Measurements from ENCODE around the gene MAEA. TPM values are rescaled to one million over a fixed set of nuclear protein-coding genes. Genes with fewer than 3 reads are reported as not detected.

MAEA gene
- total and polyA plus RNA-seq, 10 of the 15 experiments (the other 5 are each of a cell fraction or from before 2014, with no cell fraction given), result 3.6 to 67.1 (median 54.6) TPM

DNA sequence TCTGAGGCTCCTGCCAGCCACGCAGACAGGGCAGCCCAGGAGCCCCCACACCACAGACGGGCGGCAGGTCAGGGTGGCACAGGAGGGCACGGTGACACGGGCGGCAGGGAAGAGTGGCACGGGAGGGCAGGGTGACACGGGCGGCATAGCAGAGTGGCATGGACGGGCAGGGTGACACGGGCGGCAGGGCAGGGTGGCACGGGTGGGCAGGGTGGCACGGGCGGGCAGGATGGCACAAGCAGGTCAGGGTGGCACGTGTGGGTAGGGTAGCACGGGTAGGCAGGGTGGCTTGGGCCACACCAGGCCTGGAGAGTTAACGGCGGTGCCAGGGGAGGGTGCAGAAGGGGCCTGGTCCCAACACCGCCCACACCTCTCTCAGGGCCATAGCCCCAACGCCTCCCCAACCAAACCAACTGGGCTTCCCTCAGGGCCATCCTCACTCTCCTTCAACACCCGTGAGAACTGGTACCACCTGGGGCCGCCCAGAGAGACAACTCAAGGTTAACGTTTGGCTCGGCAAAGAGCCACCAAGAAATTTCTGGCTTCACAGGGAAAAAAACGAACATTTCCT lies 44.1 kb upstream of the MAEA start:
- SMC1A ChIA-PET (ENCODE audit: uncharacterized antibody, unreplicated experiment), result interaction anchor here (1.3 to 1.9 kb wide), 2 partner anchors 26 to 78 kb away, joined by 3 to 5 read pairs; no protein-coding TSS in a partner anchor
- TF ChIP-seq TBL1XR1 (IDR thresholded peaks at IDR 0.05; ENCODE audit: low read depth, low read length) (no peak), HDAC6 (IDR thresholded peaks at IDR 0.05; ENCODE audit: unreplicated experiment) (no peak), YBX1 (IDR thresholded peaks at IDR 0.05) (no peak), TCF3 (IDR thresholded peaks at IDR 0.05; ENCODE audit: borderline replicate concordance, insufficient read depth, low read depth, low read length) (no peak)
- peak overlapping the region; percentile 98 for H3K4me2 ChIP-seq (ENCODE audit: control insufficient read depth, insufficient read depth)
- no peak for ATAC-seq
- peak overlapping the region; percentile 95; the same call in 1 of the 2 replicates for H3K27ac ChIP-seq (ENCODE audit: control insufficient read depth, insufficient read depth)
- no peak for FAIRE-seq
- H3K9ac ChIP-seq (ENCODE audit: control insufficient read depth, insufficient read depth, low read length), result no peak overlapping the region
- BruUV-seq (replicated peaks), result no TSS peak
- H3K9me3 ChIP-seq (replicated peaks; ENCODE audit: control insufficient read depth, insufficient read depth, low read length), result no peaks in the 10 kb centered on the region
- intact Hi-C loops (cut with micrococcal nuclease; ENCODE audit: unreplicated experiment), result loop anchor here (1.0 to 5.0 kb wide), 5 partner anchors 26 to 113 kb away; no protein-coding TSS in a partner anchor
- H3K4me3 ChIP-seq, result peak overlapping the region; percentile 80; the same call in 1 of the 2 replicates
- WGBS (ENCODE audit: insufficient coverage, insufficient replicate concordance, low lambda C conversion rate, missing lambda C conversion rate), result 89% methylated on average over 18 of the region's 26 CpGs
- peaks cover 4 to 15% of the 10 kb centered on the region in 2 experiments; a peak in 3 of 4 replicates for H3K36me3 ChIP-seq (ENCODE audit: control insufficient read depth in 2 of 2, insufficient read depth in 2 of 2, low read length in 1 of 2)
- POLR2A ChIA-PET, result no interaction called here
- no peaks in the 10 kb centered on the region for H3K27me3 ChIP-seq (replicated peaks in 1 of 2; ENCODE audit: control insufficient read depth in 2 of 2, insufficient read depth in 2 of 2, low read length in 1 of 2)
- in situ Hi-C loops (cut with MboI), result no loop called here
- H3K4me1 ChIP-seq (ENCODE audit: control insufficient read depth, insufficient read depth, low read length), result peaks cover 21% of the 10 kb centered on the region
- no peak for DNase-seq (ENCODE audit: low read depth, low spot score)
- H4K20me1 ChIP-seq (ENCODE audit: control insufficient read depth, insufficient read depth), result peaks cover 7% of the 10 kb centered on the region; the same call in 1 of the 2 replicates
- RAD21 ChIA-PET (ENCODE audit: unreplicated experiment), result no interaction called here
- CTCF ChIA-PET, result interaction anchor here (0.6 kb wide), 1 partner anchor 101 kb away, joined by 3 read pairs; no protein-coding TSS in a partner anchor
- peaks cover 74% of the 10 kb centered on the region for H3K79me2 ChIP-seq (ENCODE audit: control insufficient read depth, insufficient read depth, low read length)
- no peak overlapping the region for H2AFZ ChIP-seq (ENCODE audit: control insufficient read depth, low read depth, low read length)

Data from GM12878 (cell line).